Measurements from ENCODE around the gene SGCE. TPM values are rescaled to one million over a fixed set of nuclear protein-coding genes. Genes with fewer than 3 reads are reported as not detected.

SGCE gene
- total and polyA plus RNA-seq, 10 of the 15 experiments (the other 5 are each of a cell fraction or from before 2014, with no cell fraction given): 30.5 to 80.1 (median 49.2) TPM

- TF ChIP-seq, protein P1, sequence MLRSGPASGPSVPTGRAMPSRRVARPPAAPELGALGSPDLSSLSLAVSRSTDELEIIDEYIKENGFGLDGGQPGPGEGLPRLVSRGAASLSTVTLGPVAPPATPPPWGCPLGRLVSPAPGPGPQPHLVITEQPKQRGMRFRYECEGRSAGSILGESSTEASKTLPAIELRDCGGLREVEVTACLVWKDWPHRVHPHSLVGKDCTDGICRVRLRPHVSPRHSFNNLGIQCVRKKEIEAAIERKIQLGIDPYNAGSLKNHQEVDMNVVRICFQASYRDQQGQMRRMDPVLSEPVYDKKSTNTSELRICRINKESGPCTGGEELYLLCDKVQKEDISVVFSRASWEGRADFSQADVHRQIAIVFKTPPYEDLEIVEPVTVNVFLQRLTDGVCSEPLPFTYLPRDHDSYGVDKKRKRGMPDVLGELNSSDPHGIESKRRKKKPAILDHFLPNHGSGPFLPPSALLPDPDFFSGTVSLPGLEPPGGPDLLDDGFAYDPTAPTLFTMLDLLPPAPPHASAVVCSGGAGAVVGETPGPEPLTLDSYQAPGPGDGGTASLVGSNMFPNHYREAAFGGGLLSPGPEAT (IDR thresholded peaks at IDR 0.05; ENCODE audit: low read depth): no peak
- TF ChIP-seq ZBTB33 (IDR thresholded peaks at IDR 0.05): no peak
- no peak for TF ChIP-seq RAD51 (IDR thresholded peaks at IDR 0.05)
- TF ChIP-seq SMARCA5 (IDR thresholded peaks at IDR 0.05): no peak
- no peak for TF ChIP-seq FOXK2 (IDR thresholded peaks at IDR 0.05)
- TF ChIP-seq CEBPB (IDR thresholded peaks at IDR 0.05; ENCODE audit: borderline replicate concordance in 1 of 2, low read depth in 2 of 2, low read length in 2 of 2): no peak
- no peak for TF ChIP-seq ASH2L (IDR thresholded peaks at IDR 0.05; ENCODE audit: borderline replicate concordance, low read depth)
Measured at GRCh38 chr7:94595717-94596116, 60.2 kb downstream of the SGCE start (continued).

- Histone ChIP-seq H2AFZ (ENCODE audit: control insufficient read depth, low read depth, low read length) (no peak overlapping the region), H3K36me3 (ENCODE audit: control insufficient read depth in 2 of 2, insufficient read depth in 2 of 2, low read length in 1 of 2) (no peaks in the 10 kb centered on the region; a peak in 1 of 4 replicates), H3K27ac (ENCODE audit: control insufficient read depth, insufficient read depth) (no peak overlapping the region), H3K27me3 (replicated peaks in 1 of 2; ENCODE audit: control insufficient read depth in 2 of 2, insufficient read depth in 2 of 2, low read length in 1 of 2) (no peaks in the 10 kb centered on the region), H4K20me1 (ENCODE audit: control insufficient read depth, insufficient read depth) (no peaks in the 10 kb centered on the region), H3K4me2 (ENCODE audit: control insufficient read depth, insufficient read depth) (no peak overlapping the region), H3K79me2 (ENCODE audit: control insufficient read depth, insufficient read depth, low read length) (no peaks in the 10 kb centered on the region), H3K4me1 (ENCODE audit: control insufficient read depth, insufficient read depth, low read length) (no peaks in the 10 kb centered on the region), H3K9me3 (replicated peaks; ENCODE audit: control insufficient read depth, insufficient read depth, low read length) (no peaks in the 10 kb centered on the region), H3K4me3 (no peak overlapping the region), H3K9ac (ENCODE audit: control insufficient read depth, insufficient read depth, low read length) (no peak overlapping the region)
- no peak for ATAC-seq
- POLR2A ChIA-PET: no interaction called here
- no peak for DNase-seq (ENCODE audit: low read depth, low spot score)
- SMC1A ChIA-PET (ENCODE audit: uncharacterized antibody, unreplicated experiment): interaction anchor here (1.6 kb wide), 1 partner anchor 36 kb away, joined by 3 read pairs; no protein-coding TSS in a partner anchor
- BruUV-seq (replicated peaks): no TSS peak
- CTCF ChIA-PET: no interaction called here
- RAD21 ChIA-PET (ENCODE audit: unreplicated experiment): no interaction called here
- WGBS (ENCODE audit: insufficient coverage, insufficient replicate concordance, low lambda C conversion rate, missing lambda C conversion rate): 100% methylated on average over 1 of the region's 1 CpG
- intact Hi-C loops (cut with micrococcal nuclease; ENCODE audit: unreplicated experiment): no loop called here
- FAIRE-seq: no peak
- TF ChIP-seq BCLAF1 (IDR thresholded peaks at IDR 0.05) (no peak), CREM (IDR thresholded peaks at IDR 0.05; ENCODE audit: low read depth) (no peak)
- in situ Hi-C loops (cut with MboI): no loop called here
Measured at GRCh38 chr7:94594882-94595281, 61.1 kb downstream of the SGCE start.

Data from GM12878 (cell line).